ENCODE data around the gene FKBP5.

GRCh38 chr6:35679399-35679798 lies 9.3 kb downstream of the FKBP5 start:
- no peak for TF ChIP-seq CTCF (IDR thresholded peaks at IDR 0.05; ENCODE audit: poor library complexity)
- no peak for TF ChIP-seq EZH2 (IDR thresholded peaks at IDR 0.05; ENCODE audit: borderline replicate concordance)
